H1 (cell line): Measurements from ENCODE around the gene AKT1. TPM values are rescaled to one million over a fixed set of nuclear protein-coding genes. Genes with fewer than 3 reads are reported as not detected.
A peak's percentile ranks its signal among the peaks of the same experiment; 100 is the strongest.

Experiments used
- ATF2 ChIP-seq: IDR thresholded peaks from 2 replicates; pipeline ENCODE4 v1.6.1; 2012; ENCODE audit warnings: low read length, inconsistent platforms
- CBX5 ChIP-seq: fragments of 300-800, 300-1000 bp; sonication (generic); IDR thresholded peaks from 2 replicates; pipeline ENCODE4 v1.7.1; 2016; ENCODE audit warnings: antibody characterized with exemption, low read length, low read depth
- CTBP2 ChIP-seq: IDR thresholded peaks from 2 replicates; pipeline ENCODE4 v1.7.0; 2011; ENCODE audit warnings: borderline replicate concordance, mild to moderate bottlenecking, moderate library complexity, mixed read lengths, low read length; ENCODE audit not compliant: insufficient read depth, insufficient read length
- E2F6 ChIP-seq: IDR thresholded peaks from 2 replicates; pipeline ENCODE4 v1.6.1; 2012; ENCODE audit warnings: inconsistent platforms
- EP300 ChIP-seq, 2 experiments: IDR thresholded peaks; 1 replicate in 1 of 2; 2 replicates in 1 of 2; pipeline ENCODE4 v1.6.1; 2011 to 2012; ENCODE audit warnings: low read depth in 2 of 2, low read length in 2 of 2, mild to moderate bottlenecking in 2 of 2, borderline replicate concordance in 1 of 2, inconsistent platforms in 1 of 2, moderate library complexity in 1 of 2
- GABPA ChIP-seq: IDR thresholded peaks from 2 replicates; pipeline ENCODE4 v1.6.1; 2011; ENCODE audit warnings: mild to moderate bottlenecking, low read length, moderate library complexity, borderline replicate concordance; ENCODE audit not compliant: insufficient read depth
- HDAC2 ChIP-seq, 2 experiments: fragments of 300-600 bp in 1 of 2; sonication (generic) in 1 of 2; IDR thresholded peaks; 2 replicates each; pipeline ENCODE4 v1.6.1; 2011 to 2012; ENCODE audit warnings: low read depth in 2 of 2, low read length in 2 of 2, mild to moderate bottlenecking in 2 of 2, moderate library complexity in 2 of 2, borderline replicate concordance in 1 of 2, inconsistent platforms in 1 of 2
- HDAC6 ChIP-seq: IDR thresholded peaks from one replicate; pipeline ENCODE4 v1.7.1; 2012; ENCODE audit warnings: low read depth, mild to moderate bottlenecking, inconsistent platforms, low read length, moderate library complexity
- JUND ChIP-seq: IDR thresholded peaks from 2 replicates; pipeline ENCODE4 v1.6.1; 2011; ENCODE audit warnings: mild to moderate bottlenecking, improper control_type of control experiment, low read length
- KDM4A ChIP-seq: IDR thresholded peaks from one replicate; pipeline ENCODE4 v1.7.1; 2012; ENCODE audit warnings: low read depth, mild to moderate bottlenecking, moderate library complexity, low read length, inconsistent platforms; ENCODE audit not compliant: severe bottlenecking
- KDM5A ChIP-seq: fragments of 200-600 bp; IDR thresholded peaks from 2 replicates; pipeline ENCODE4 v1.7.1; 2012; ENCODE audit warnings: mild to moderate bottlenecking, low read length, inconsistent platforms, mixed read lengths
- NANOG ChIP-seq: IDR thresholded peaks from 2 replicates; pipeline ENCODE4 v1.6.1; 2011; ENCODE audit warnings: low read length, low read depth, mild to moderate bottlenecking, inconsistent platforms; ENCODE audit not compliant: insufficient read depth, poor library complexity, severe bottlenecking
- RAD21 ChIP-seq, 2 experiments: IDR thresholded peaks in 1 of 2; conservative IDR thresholded peaks in 1 of 2; 2 replicates each; pipeline ENCODE4 v1.6.1; 2011; ENCODE audit warnings: low read depth in 2 of 2, low read length in 2 of 2, improper control_type of control experiment in 1 of 2, inconsistent platforms in 1 of 2, mild to moderate bottlenecking in 1 of 2, moderate library complexity in 1 of 2
- SIRT6 ChIP-seq: IDR thresholded peaks from one replicate; pipeline ENCODE4 v1.7.1; 2012; ENCODE audit warnings: low read length, inconsistent platforms
- TBP ChIP-seq: IDR thresholded peaks from 2 replicates; pipeline ENCODE4 v1.6.1; 2011; ENCODE audit warnings: low read depth, low read length, improper control_type of control experiment
- USF2 ChIP-seq: IDR thresholded peaks from 2 replicates; pipeline ENCODE4 v1.6.1; 2011; ENCODE audit warnings: low read length, improper control_type of control experiment
- polyA plus RNA-seq, 7 experiments: library from polyadenylated mRNA; depleted of rRNA in 3 of 7; stranded (reverse) in 5 of 7; unstranded in 2 of 7; fragments of >200 nt in 5 of 7; fragments of 200-250 nt in 2 of 7; gene quantifications; 1 replicate in 5 of 7; 2 replicates in 1 of 7; 4 replicates in 1 of 7; pipeline versions ENCODE4 v1.2.1 to v1.2.3, GENCODE V29; 2011 to 2013; ENCODE audit warnings: missing spikeins in 2 of 7, mixed read lengths in 2 of 7
- total RNA-seq: library from RNA; stranded (reverse); fragmentation: NEBNext Ultra II Directional; extraction: Animal tissue kit (Norgen Biotek cat#: 25700); gene quantifications from 2 replicates; pipeline ENCODE4 v1.2.1, GENCODE V29; 2021

AKT1 gene
- total and polyA plus RNA-seq, 2 of the 8 experiments (the other 6 are each of a cell fraction or from before 2014, with no cell fraction given), result 68.1 to 71.5 TPM

GRCh38 chr14:104768437-104769323 lies 26.9 kb downstream of the AKT1 start (continued):
- no peak for TF ChIP-seq NANOG
- peak; percentile 48; the same call in 1 of the 2 replicates for TF ChIP-seq USF2
- TF ChIP-seq E2F6, result peak; percentile 38; the same call in 1 of the 2 replicates
- TF ChIP-seq HDAC2 (IDR thresholded peaks at IDR 0.05; ENCODE audit: borderline replicate concordance in 1 of 2, low read depth in 2 of 2, low read length in 2 of 2), result no peak
- TF ChIP-seq RAD21 (IDR thresholded peaks at IDR 0.05 in 1 of 2, conservative IDR thresholded peaks at IDR 0.05 in 1 of 2; ENCODE audit: low read depth in 2 of 2, low read length in 2 of 2), result peak; percentile 89 to 90
- no peak for TF ChIP-seq SIRT6
- peak; percentile 8; the same call in 1 of the 2 replicates for TF ChIP-seq TBP
- no peak for TF ChIP-seq KDM5A
- TF ChIP-seq CBX5, result no peak
- no peak for TF ChIP-seq EP300 (IDR thresholded peaks at IDR 0.05; ENCODE audit: borderline replicate concordance in 1 of 2, low read depth in 2 of 2, low read length in 2 of 2)
- TF ChIP-seq GABPA, result peak; percentile 54; the same call in 1 of the 2 replicates
- TF ChIP-seq HDAC6, result no peak
- TF ChIP-seq JUND, result no peak
- no peak for TF ChIP-seq KDM4A
- TF ChIP-seq ATF2, result no peak
- TF ChIP-seq CTBP2, result no peak
